Suprapubic skin (tissue), 4 donors: ENCODE measurements around the gene ARSG. TPM values are rescaled to one million over a fixed set of nuclear protein-coding genes. Genes with fewer than 3 reads are reported as not detected.
"Not testable (repeated sequence)": the region's sequence is repeated elsewhere in the genome, so short reads cannot be mapped to it uniquely, and the experiment has no call there.

ENCODE experiments used
- DNase-seq, 2 donors: peaks; one replicate each; pipeline ENCODE4 v3.0.0-alpha.2; 2019; ENCODE audit warnings: low spot score in 2 of 2
- H3K27ac ChIP-seq: fragments of 200-600 bp; sonication (generic); one replicate; pipeline ENCODE4 v1.5.1; 2019
- H3K27me3 ChIP-seq: fragments of 200-600 bp; sonication (generic); one replicate; pipeline ENCODE4 v1.5.1; 2019
- H3K36me3 ChIP-seq: fragments of 200-600 bp; sonication (generic); one replicate; pipeline ENCODE4 v1.5.1; 2019
- H3K4me1 ChIP-seq: fragments of 200-600 bp; sonication (generic); one replicate; pipeline ENCODE4 v1.5.1; 2019
- H3K4me3 ChIP-seq: fragments of 200-600 bp; sonication (generic); one replicate; pipeline ENCODE4 v1.5.1; 2019; ENCODE audit warnings: mild to moderate bottlenecking
- H3K9me3 ChIP-seq: fragments of 200-600 bp; sonication (generic); one replicate; pipeline ENCODE4 v1.5.1; 2019
- EP300 ChIP-seq: sonication (generic); formaldehyde crosslinking; IDR thresholded peaks from one replicate; pipeline ENCODE4 v1.6.1; 2017; ENCODE audit warnings: antibody characterized with exemption
- POLR2A ChIP-seq, 2 donors: fragments of 450-650 bp; IDR thresholded peaks; one replicate each; pipeline ENCODE4 v1.6.1; 2017; ENCODE audit warnings: antibody characterized with exemption in 2 of 2, mild to moderate bottlenecking in 2 of 2, moderate library complexity in 2 of 2
- POLR2AphosphoS5 ChIP-seq, 3 donors: sonication (generic); formaldehyde crosslinking; IDR thresholded peaks; one replicate each; pipeline ENCODE4 v1.6.1; 2017; ENCODE audit warnings: antibody characterized with exemption in 3 of 3
- WGBS: methylation state at CpG from one replicate; pipeline ENCODE4 v1.1.5; 2018; 5-methylcytosine and 5-hydroxymethylcytosine counted together
- total RNA-seq, 4 donors: library from RNA; depleted of rRNA; stranded (reverse); fragments of >200 nt; gene quantifications; one replicate each; pipeline ENCODE4 v1.1.0, GENCODE V29; 2016
- TF ChIP-seq, protein P1 (sequence below), 2 donors: fragments of 200-600 bp in 1 of 2; fragments of 450-650 bp in 1 of 2; sonication (generic) in 1 of 2; IDR thresholded peaks; one replicate each; pipeline ENCODE4 v1.5.1; 2016 to 2019; ENCODE audit warnings: antibody characterized with exemption in 2 of 2, mild to moderate bottlenecking in 1 of 2, moderate library complexity in 1 of 2

The ARSG gene
- total RNA-seq, 4 donors from 2014 or later = 7.7 to 12.7 (median 10.7) TPM

GRCh38 chr17:68302666-68303065 lies 11.4 kb downstream of the ARSG start:
- TF ChIP-seq POLR2A (IDR thresholded peaks at IDR 0.05) (no peak), POLR2AphosphoS5 (IDR thresholded peaks at IDR 0.05) (no peak), EP300 (no peak)
- TF ChIP-seq, protein P1, sequence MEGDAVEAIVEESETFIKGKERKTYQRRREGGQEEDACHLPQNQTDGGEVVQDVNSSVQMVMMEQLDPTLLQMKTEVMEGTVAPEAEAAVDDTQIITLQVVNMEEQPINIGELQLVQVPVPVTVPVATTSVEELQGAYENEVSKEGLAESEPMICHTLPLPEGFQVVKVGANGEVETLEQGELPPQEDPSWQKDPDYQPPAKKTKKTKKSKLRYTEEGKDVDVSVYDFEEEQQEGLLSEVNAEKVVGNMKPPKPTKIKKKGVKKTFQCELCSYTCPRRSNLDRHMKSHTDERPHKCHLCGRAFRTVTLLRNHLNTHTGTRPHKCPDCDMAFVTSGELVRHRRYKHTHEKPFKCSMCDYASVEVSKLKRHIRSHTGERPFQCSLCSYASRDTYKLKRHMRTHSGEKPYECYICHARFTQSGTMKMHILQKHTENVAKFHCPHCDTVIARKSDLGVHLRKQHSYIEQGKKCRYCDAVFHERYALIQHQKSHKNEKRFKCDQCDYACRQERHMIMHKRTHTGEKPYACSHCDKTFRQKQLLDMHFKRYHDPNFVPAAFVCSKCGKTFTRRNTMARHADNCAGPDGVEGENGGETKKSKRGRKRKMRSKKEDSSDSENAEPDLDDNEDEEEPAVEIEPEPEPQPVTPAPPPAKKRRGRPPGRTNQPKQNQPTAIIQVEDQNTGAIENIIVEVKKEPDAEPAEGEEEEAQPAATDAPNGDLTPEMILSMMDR (IDR thresholded peaks at IDR 0.05) = no peak
- no peak overlapping the region for H3K27ac ChIP-seq
- 68% methylated on average over 4 of the region's 4 CpGs for WGBS
- no peaks in the 10 kb centered on the region for H3K36me3 ChIP-seq
- no peak for DNase-seq
- H3K9me3 ChIP-seq = no peaks in the 10 kb centered on the region
- H3K27me3 ChIP-seq = no peaks in the 10 kb centered on the region
- no peak overlapping the region for H3K4me3 ChIP-seq
- peaks cover 5% of the 10 kb centered on the region for H3K4me1 ChIP-seq

DNA sequence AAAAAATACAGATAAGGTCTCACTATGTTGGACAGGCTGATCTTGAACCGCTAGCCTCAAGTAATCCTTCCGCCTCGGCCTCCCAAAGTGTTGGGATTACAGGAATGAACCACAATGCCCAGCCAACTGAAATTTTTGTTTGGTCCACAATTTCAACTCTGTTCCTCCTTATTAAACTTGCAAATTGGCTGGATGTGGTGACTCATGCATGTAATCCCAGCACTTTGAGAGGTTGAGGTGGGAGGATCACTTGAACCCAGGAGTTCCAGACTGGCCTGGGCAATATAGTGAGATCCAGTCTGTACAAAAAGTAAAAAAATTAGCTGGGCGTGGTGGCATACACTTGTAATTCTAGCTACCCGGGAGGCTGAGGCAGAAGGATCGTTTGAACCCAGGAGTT lies 13.4 kb downstream of the ARSG start:
- no peaks in the 10 kb centered on the region for H3K9me3 ChIP-seq
- H3K4me1 ChIP-seq = no peaks in the 10 kb centered on the region
- TF ChIP-seq POLR2A (IDR thresholded peaks at IDR 0.05) = no peak
- 96% methylated on average over 6 of the region's 6 CpGs for WGBS
- H3K36me3 ChIP-seq = no peaks in the 10 kb centered on the region
- H3K4me3 ChIP-seq = no peak overlapping the region
- peak in 1 of 2 donors; percentile 15 for DNase-seq
- H3K27me3 ChIP-seq = no peaks in the 10 kb centered on the region
- H3K27ac ChIP-seq = no peak overlapping the region

DNA sequence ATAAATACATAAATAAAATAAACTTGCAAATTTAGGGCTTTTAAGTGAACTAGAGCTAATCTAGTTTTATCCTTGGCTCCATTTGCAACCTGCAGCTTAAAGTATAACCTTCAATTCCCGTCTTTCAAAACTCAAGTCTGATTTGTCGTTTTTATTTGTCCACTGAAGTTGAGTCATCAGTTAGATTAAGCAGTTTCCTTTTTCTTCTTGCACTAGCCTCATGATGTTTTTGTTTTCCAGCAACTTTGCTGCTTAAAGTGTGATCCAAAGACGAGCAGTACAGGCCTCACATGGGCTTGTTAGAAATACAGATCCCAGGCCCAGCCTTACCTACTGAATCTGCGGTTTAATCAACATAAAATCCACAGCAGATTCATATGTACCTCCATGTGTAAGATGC lies 13.8 kb downstream of the ARSG start:
- Histone ChIP-seq H3K27me3 (no peaks in the 10 kb centered on the region), H3K36me3 (no peaks in the 10 kb centered on the region), H3K4me3 (no peak overlapping the region), H3K9me3 (no peaks in the 10 kb centered on the region), H3K4me1 (no peaks in the 10 kb centered on the region), H3K27ac (no peak overlapping the region)
- no peak for DNase-seq
- WGBS = 80% methylated on average over 4 of the region's 4 CpGs
- TF ChIP-seq EP300 (no peak), POLR2AphosphoS5 (IDR thresholded peaks at IDR 0.05) (no peak)

DNA sequence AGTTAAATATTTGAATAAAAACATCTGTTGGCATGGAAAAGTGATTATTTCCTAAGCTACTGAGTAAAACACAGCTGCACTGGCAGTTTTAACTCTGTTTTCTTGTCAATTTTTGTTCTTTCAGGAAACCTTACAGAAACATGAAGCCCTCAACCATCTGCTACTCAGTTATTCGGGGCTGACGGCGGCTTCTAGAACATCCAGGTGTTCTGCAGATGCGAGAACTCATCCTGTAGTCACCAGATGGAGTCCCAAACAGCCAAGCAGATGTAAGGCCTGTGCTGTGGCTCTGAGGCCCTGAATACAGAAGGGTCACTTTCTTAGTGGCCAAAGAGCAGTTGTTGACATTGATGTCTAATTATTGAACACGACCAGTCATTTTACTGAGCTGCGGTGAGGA lies 15.5 kb downstream of the ARSG start:
- no peaks in the 10 kb centered on the region for H3K36me3 ChIP-seq
- no peak overlapping the region for H3K4me3 ChIP-seq
- no peaks in the 10 kb centered on the region for H3K27me3 ChIP-seq
- no peak for DNase-seq
- 60% methylated on average over 6 of the region's 6 CpGs for WGBS
- H3K4me1 ChIP-seq = no peaks in the 10 kb centered on the region
- no peak overlapping the region for H3K27ac ChIP-seq
- no peak for TF ChIP-seq POLR2AphosphoS5 (IDR thresholded peaks at IDR 0.05)
- no peak for TF ChIP-seq POLR2A (IDR thresholded peaks at IDR 0.05)
- no peak for TF ChIP-seq EP300
- TF ChIP-seq, protein P1 (IDR thresholded peaks at IDR 0.05) = no peak
- H3K9me3 ChIP-seq = no peaks in the 10 kb centered on the region

- Histone ChIP-seq H3K4me3 (no peak overlapping the region), H3K9me3 (no peaks in the 10 kb centered on the region), H3K4me1 (no peaks in the 10 kb centered on the region), H3K27ac (no peak overlapping the region), H3K36me3 (no peaks in the 10 kb centered on the region), H3K27me3 (no peaks in the 10 kb centered on the region)
- DNase-seq = no peak
- TF ChIP-seq POLR2AphosphoS5 (IDR thresholded peaks at IDR 0.05) (no peak), POLR2A (IDR thresholded peaks at IDR 0.05) (no peak), EP300 (no peak)
- TF ChIP-seq, protein P1 (IDR thresholded peaks at IDR 0.05) = no peak
- 89% methylated on average over 8 of the region's 8 CpGs for WGBS
Measured at GRCh38 chr17:68307443-68307842, 16.1 kb downstream of the ARSG start.

DNA sequence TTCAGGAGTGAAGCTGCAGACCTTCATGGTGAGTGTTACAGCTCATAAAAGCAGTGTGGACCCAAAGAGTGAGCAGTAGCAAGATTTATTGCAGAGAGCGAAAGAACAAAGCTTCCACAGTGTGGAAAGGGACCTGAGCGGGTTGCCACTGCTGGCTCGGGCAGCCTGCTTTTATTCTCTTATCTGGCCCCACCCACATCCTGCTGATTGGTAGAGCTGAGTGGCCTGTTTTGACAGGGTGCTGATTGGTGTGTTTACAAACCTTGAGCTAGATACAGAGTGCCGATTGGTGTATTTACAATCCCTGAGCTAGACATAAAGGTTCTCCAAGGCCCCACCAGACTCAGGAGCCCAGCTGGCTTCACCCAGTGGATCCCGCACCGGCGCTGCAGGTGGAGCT lies 17.2 kb downstream of the ARSG start:
- H3K9me3 ChIP-seq = not testable (repeated sequence)

DNA sequence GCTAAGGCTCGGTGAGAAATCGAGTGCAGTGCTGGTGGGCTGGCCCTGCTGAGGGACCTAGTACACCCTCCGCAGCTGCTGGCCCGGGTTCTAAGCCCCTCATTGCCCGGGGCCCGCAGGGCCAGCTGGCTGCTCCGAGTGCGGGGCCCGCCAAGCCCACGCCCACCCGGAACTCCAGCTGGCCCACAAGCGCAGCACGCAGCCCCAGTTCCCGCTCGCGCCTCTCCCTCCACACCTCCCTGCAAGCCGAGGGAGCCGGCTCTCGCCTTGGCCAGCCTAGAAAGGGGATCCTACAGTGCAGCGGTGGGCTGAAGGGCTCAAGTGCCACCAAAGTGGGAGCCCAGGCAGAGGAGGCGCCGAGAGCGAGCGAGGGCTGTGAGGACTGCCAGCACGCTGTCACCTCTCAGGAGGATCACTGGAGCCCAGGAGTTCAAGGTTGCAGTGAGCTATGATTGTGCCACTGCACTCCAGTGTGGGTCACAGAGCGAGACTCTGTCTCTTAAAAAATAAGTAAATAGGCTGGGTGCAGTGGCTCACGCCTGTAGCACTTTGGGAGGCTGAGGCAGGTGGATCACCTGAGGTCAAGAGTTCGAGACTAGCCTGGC lies 17.9 kb downstream of the ARSG start:
- H3K27me3 ChIP-seq, H3K9me3 ChIP-seq, H3K4me1 ChIP-seq, H3K27ac ChIP-seq, H3K36me3 ChIP-seq, DNase-seq, H3K4me3 ChIP-seq: not testable (repeated sequence)
- WGBS = 97% methylated on average over 11 of the region's 28 CpGs

More for the DNA sequence above, 17.2 kb downstream of the ARSG start:
- WGBS = 95% methylated on average over 4 of the region's 7 CpGs
- H3K27ac ChIP-seq, H3K4me3 ChIP-seq, H3K4me1 ChIP-seq, H3K27me3 ChIP-seq, DNase-seq, H3K36me3 ChIP-seq: not testable (repeated sequence)
